HG02870 (cell line): ENCODE data around the gene ZNF672.

Source experiments
- ATAC-seq: cut with Tn5 transposase; IDR thresholded peaks from one replicate; pipeline ENCODE4 v1.9.1; 2021; ENCODE audit warnings: mild to moderate bottlenecking, moderate library complexity; ENCODE audit not compliant: unreplicated experiment

The ZNF672 gene

GRCh38 chr1:248831842-248832241 is 6.2 kb upstream of the ZNF672 start:
- no peak for ATAC-seq

GRCh38 chr1:248834343-248834940 is 3.6 kb upstream of the ZNF672 start:
- no peak for ATAC-seq

- no peak for ATAC-seq
These were observed 811 bp upstream of the ZNF672 start for GRCh38 chr1:248837045-248837780.

GRCh38 chr1:248838357-248839167 is 538 bp downstream of the ZNF672 start:
- peak; percentile 55 for ATAC-seq

GRCh38 chr1:248839168-248839555 is 1.1 kb downstream of the ZNF672 start:
- no peak for ATAC-seq

- ATAC-seq: no peak
These were observed 2.9 kb downstream of the ZNF672 start for GRCh38 chr1:248840946-248841345.

- ATAC-seq: no peak
These were observed 3.8 kb downstream of the ZNF672 start for GRCh38 chr1:248841702-248842395.

GRCh38 chr1:248842781-248843331 is 4.8 kb downstream of the ZNF672 start:
- peak; percentile 39 for ATAC-seq

- ATAC-seq: no peak
These were observed 5.7 kb downstream of the ZNF672 start for GRCh38 chr1:248843687-248844086.

GRCh38 chr1:248844526-248844925 is 6.5 kb downstream of the ZNF672 start:
- ATAC-seq: no peak

GRCh38 chr1:248847181-248847955 is 9.3 kb downstream of the ZNF672 start:
- no peak for ATAC-seq

GRCh38 chr1:248847956-248848561 is 10.0 kb downstream of the ZNF672 start:
- no peak for ATAC-seq

- ATAC-seq: no peak
These were observed 10.6 kb downstream of the ZNF672 start for GRCh38 chr1:248848602-248849001.

GRCh38 chr1:248849152-248849551 is 11.1 kb downstream of the ZNF672 start:
- no peak for ATAC-seq

GRCh38 chr1:248849637-248850036 is 11.6 kb downstream of the ZNF672 start:
- ATAC-seq: no peak

GRCh38 chr1:248850124-248850523 is 12.1 kb downstream of the ZNF672 start:
- no peak for ATAC-seq

GRCh38 chr1:248850536-248851251 is 12.7 kb downstream of the ZNF672 start:
- no peak for ATAC-seq

- no peak for ATAC-seq
These were observed 13.4 kb downstream of the ZNF672 start for GRCh38 chr1:248851390-248851789.
